ENCODE measurements around the gene TRIP10.
"Not testable (repeated sequence)": the region's sequence is repeated elsewhere in the genome, so short reads cannot be mapped to it uniquely, and the experiment has no call there.

Gene TRIP10

GRCh38 chr19:6800160-6800790, 60.8 kb downstream of the TRIP10 start:
- not testable (repeated sequence) for H3K9me3 ChIP-seq (ENCODE audit: control insufficient read depth in 2 of 2, low read length in 2 of 2); H3K36me3 ChIP-seq (ENCODE audit: control insufficient read depth in 2 of 2, insufficient read depth in 2 of 2, low read length in 2 of 2); H3K27ac ChIP-seq (ENCODE audit: low read length); H3K4me1 ChIP-seq (ENCODE audit: control insufficient read depth, insufficient read depth, low read length); H3K4me3 ChIP-seq (ENCODE audit: low read length in 2 of 2); H3K9ac ChIP-seq (ENCODE audit: low read length in 2 of 2)
- peaks cover 11 to 14% of the 10 kb centered on the region in 2 donors for H3K27me3 ChIP-seq (ENCODE audit: control insufficient read depth in 1 of 2, insufficient read depth in 2 of 2, low read length in 2 of 2)

- Histone ChIP-seq H3K4me3 (ENCODE audit: low read length in 2 of 2) (peak overlapping the region in 1 of 2 donors; percentile 52), H3K36me3 (ENCODE audit: control insufficient read depth in 2 of 2, insufficient read depth in 2 of 2, low read length in 2 of 2) (no peaks in the 10 kb centered on the region), H3K9ac (ENCODE audit: low read length in 2 of 2) (no peak overlapping the region), H3K4me1 (ENCODE audit: control insufficient read depth, insufficient read depth, low read length) (peaks cover 3% of the 10 kb centered on the region), H3K9me3 (ENCODE audit: control insufficient read depth in 2 of 2, low read length in 2 of 2) (no peaks in the 10 kb centered on the region), H3K27me3 (ENCODE audit: control insufficient read depth in 1 of 2, insufficient read depth in 2 of 2, low read length in 2 of 2) (peaks cover 11 to 14% of the 10 kb centered on the region in 2 donors), H3K27ac (ENCODE audit: low read length) (no peak overlapping the region)
These were observed 61.6 kb downstream of the TRIP10 start for GRCh38 chr19:6800991-6801484.

All from stomach smooth muscle (tissue), 2 donors.